Mammary epithelial cell (primary cell): Measurements from ENCODE around the gene CDK5R1.

Source experiments
- CTCF ChIP-seq, 2 donors: IDR thresholded peaks in 1 of 2; conservative IDR thresholded peaks in 1 of 2; 2 replicates each; pipeline ENCODE4 v1.5.1; 2011 to 2012; ENCODE audit warnings: inconsistent platforms in 2 of 2, low read length in 2 of 2, mild to moderate bottlenecking in 2 of 2, control low read depth in 1 of 2, low read depth in 1 of 2; ENCODE audit not compliant: insufficient read depth in 1 of 2; ENCODE audit errors: extremely low read depth in 1 of 2
- EZH2 ChIP-seq: IDR thresholded peaks from 2 replicates; pipeline ENCODE4 v1.6.1; 2012; ENCODE audit warnings: low read length, inconsistent platforms, borderline replicate concordance

- TF ChIP-seq CTCF (conservative IDR thresholded peaks at IDR 0.05 in 1 of 2, IDR thresholded peaks at IDR 0.05 in 1 of 2; ENCODE audit: extremely low read depth in 1 of 2, insufficient read depth in 1 of 2, low read depth in 1 of 2, low read length in 2 of 2), result no peak
- no peak for TF ChIP-seq EZH2
Measured at GRCh38 chr17:32497431-32498205, 10.8 kb downstream of the CDK5R1 start.
